GM12878 (cell line): ENCODE results near the gene AP1S3. TPM values are rescaled to one million over a fixed set of nuclear protein-coding genes. Genes with fewer than 3 reads are reported as not detected.

Source experiments
- ATAC-seq: fragments of 200-7000 bp; cut with Tn5 transposase; 3 replicates; pipeline ENCODE4 v1.9.1; 2020; ENCODE audit warnings: mild to moderate bottlenecking, moderate library complexity
- BruUV-seq: library from RNA; stranded (reverse); fragments of 400-500 nt; replicated peaks from 2 replicates; lab custom pipeline; 2021; lab: Mats Ljungman, UMichigan
- CTCF ChIA-PET: fragments of 300-600 bp; sonication (Branson Sonifier 250); formaldehyde crosslinking; extraction: SDS; loops from one replicate; lab custom pipeline; 2021; ENCODE audit warnings: inconsistent platforms; lab: Yijun Ruan, JAX
- POLR2A ChIA-PET: fragments of 350-600 bp; formaldehyde crosslinking; extraction: SDS; loops from one replicate; lab custom pipeline; 2021; ENCODE audit warnings: inconsistent platforms; lab: Charles Lee
- RAD21 ChIA-PET: fragments of 300-600 bp; sonication (Branson Sonifier 250); formaldehyde crosslinking; loops from one replicate; lab custom pipeline; 2023; ENCODE audit warnings: antibody characterized with exemption; ENCODE audit not compliant: unreplicated experiment; lab: Charles Lee
- SMC1A ChIA-PET: fragments of 300-600 bp; sonication (Branson Sonifier 250); formaldehyde crosslinking; loops from one replicate; lab custom pipeline; 2023; ENCODE audit not compliant: unreplicated experiment, uncharacterized antibody; lab: Charles Lee
- DNase-seq: peaks from one replicate; pipeline ENCODE4 v3.0.0-alpha.2; 2011; ENCODE audit warnings: low read depth, low spot score
- FAIRE-seq: peaks from 3 replicates; lab custom pipeline; 2011; peaks lifted over from hg19 to GRCh38; lab: Jason Lieb, UNC
- H2AFZ ChIP-seq: 2 replicates; pipeline ENCODE4 v1.6.0; 2011; ENCODE audit warnings: low read depth, low read length, control low read depth; ENCODE audit not compliant: control insufficient read depth
- H3K27ac ChIP-seq: 2 replicates; pipeline ENCODE4 v1.5.1; 2011; ENCODE audit warnings: control low read depth; ENCODE audit not compliant: control insufficient read depth, insufficient read depth
- H3K27me3 ChIP-seq, 2 experiments: replicated peaks in 1 of 2; 2 replicates each; pipeline versions ENCODE4 v1.6.0 to v1.6.1; 2011; ENCODE audit warnings: low read length in 1 of 2; ENCODE audit not compliant: control insufficient read depth in 2 of 2, insufficient read depth in 2 of 2
- H3K36me3 ChIP-seq, 2 experiments: 2 replicates each; pipeline ENCODE4 v1.5.1; 2011; ENCODE audit warnings: low read length in 1 of 2; ENCODE audit not compliant: control insufficient read depth in 2 of 2, insufficient read depth in 2 of 2
- H3K4me1 ChIP-seq: 2 replicates; pipeline ENCODE4 v1.6.1; 2011; ENCODE audit warnings: mild to moderate bottlenecking, low read length, moderate library complexity, mixed read lengths; ENCODE audit not compliant: control insufficient read depth, insufficient read depth
- H3K4me2 ChIP-seq: 2 replicates; pipeline ENCODE4 v1.6.0; 2011; ENCODE audit warnings: control low read depth; ENCODE audit not compliant: control insufficient read depth, insufficient read depth
- H3K4me3 ChIP-seq: fragments of 200-600 bp; sonication (generic); 2 replicates; pipeline ENCODE4 v1.5.1; 2016
- H3K79me2 ChIP-seq: 2 replicates; pipeline ENCODE4 v1.6.0; 2011; ENCODE audit warnings: low read length; ENCODE audit not compliant: control insufficient read depth, insufficient read depth
- H3K9ac ChIP-seq: 2 replicates; pipeline ENCODE4 v1.8.0; 2011; ENCODE audit warnings: low read length, control low read depth, mixed read lengths; ENCODE audit not compliant: control insufficient read depth, insufficient read depth
- H3K9me3 ChIP-seq: replicated peaks from 3 replicates; pipeline ENCODE4 v1.5.1; 2011; ENCODE audit warnings: mild to moderate bottlenecking, low read length; ENCODE audit not compliant: control insufficient read depth, insufficient read depth
- H4K20me1 ChIP-seq: 2 replicates; pipeline ENCODE4 v1.6.0; 2011; ENCODE audit not compliant: control insufficient read depth, insufficient read depth
- CREB1 ChIP-seq: IDR thresholded peaks from 2 replicates; pipeline ENCODE4 v1.6.1; 2012; ENCODE audit warnings: low read depth, mild to moderate bottlenecking, inconsistent platforms
- CREM ChIP-seq: IDR thresholded peaks from 2 replicates; pipeline ENCODE4 v1.6.1; 2014; ENCODE audit warnings: antibody characterized with exemption, low read depth
- EP300 ChIP-seq, 2 experiments: fragments of 150-350 bp in 1 of 2; IDR thresholded peaks; 2 replicates each; pipeline ENCODE4 v1.6.1; 2011 to 2012; ENCODE audit warnings: low read depth in 2 of 2, low read length in 2 of 2, borderline replicate concordance in 1 of 2, improper control_type of control experiment in 1 of 2, inconsistent platforms in 1 of 2; ENCODE audit not compliant: control insufficient read depth in 1 of 2
- JUNB ChIP-seq: IDR thresholded peaks from 2 replicates; pipeline ENCODE4 v1.6.1; 2016; ENCODE audit warnings: antibody characterized with exemption, mild to moderate bottlenecking
- KAT2A ChIP-seq: conservative IDR thresholded peaks from 2 replicates; pipeline ENCODE4 v1.6.1; 2011; ENCODE audit warnings: low read depth, low read length; ENCODE audit not compliant: control insufficient read depth
- MEF2A ChIP-seq: IDR thresholded peaks from 2 replicates; pipeline ENCODE4 v1.6.1; 2011; ENCODE audit warnings: low read depth, mild to moderate bottlenecking, low read length, moderate library complexity; ENCODE audit not compliant: insufficient read depth
- NFXL1 ChIP-seq: fragments of 450-650 bp; IDR thresholded peaks from 2 replicates; pipeline ENCODE4 v1.6.1; 2017; ENCODE audit warnings: antibody characterized with exemption, mild to moderate bottlenecking, borderline replicate concordance
- NR2C1 ChIP-seq: fragments of 450-650 bp; IDR thresholded peaks from 2 replicates; pipeline ENCODE4 v1.6.1; 2017; ENCODE audit warnings: antibody characterized with exemption, mild to moderate bottlenecking, moderate library complexity
- POLR2A ChIP-seq: IDR thresholded peaks from 2 replicates; pipeline ENCODE4 v1.6.1; 2011; ENCODE audit warnings: low read depth, mild to moderate bottlenecking, low read length
- POLR2AphosphoS5 ChIP-seq: IDR thresholded peaks from 2 replicates; pipeline ENCODE4 v1.6.1; 2011; ENCODE audit warnings: mild to moderate bottlenecking, low read length, inconsistent platforms
- SIN3A ChIP-seq: IDR thresholded peaks from 2 replicates; pipeline ENCODE4 v1.6.1; 2012; ENCODE audit warnings: low read depth, low read length, improper control_type of control experiment
- SREBF2 ChIP-seq: IDR thresholded peaks from 2 replicates; pipeline ENCODE4 v1.6.1; 2012; ENCODE audit warnings: mild to moderate bottlenecking, low read length
- ZNF217 ChIP-seq: fragments of 450-650 bp; IDR thresholded peaks from 2 replicates; pipeline ENCODE4 v1.6.1; 2017; ENCODE audit warnings: antibody characterized with exemption, mild to moderate bottlenecking
- ZNF622 ChIP-seq: fragments of 450-650 bp; IDR thresholded peaks from 2 replicates; pipeline ENCODE4 v1.6.1; 2017; ENCODE audit warnings: mild to moderate bottlenecking, inconsistent platforms
- ZSCAN29 ChIP-seq: fragments of 450-650 bp; IDR thresholded peaks from 2 replicates; pipeline ENCODE4 v1.6.1; 2017; ENCODE audit warnings: mild to moderate bottlenecking, moderate library complexity
- WGBS: methylation state at CpG from one replicate; pipeline ENCODE4 v1.1.6; 2016; ENCODE audit warnings: low lambda C conversion rate; ENCODE audit not compliant: insufficient replicate concordance, insufficient coverage; ENCODE audit errors: missing lambda C conversion rate; 5-methylcytosine and 5-hydroxymethylcytosine counted together
- in situ Hi-C: fragments of 300-500 bp; cut with MboI; formaldehyde crosslinking; loops from 9 replicates; pipeline ENCODE4 v1.14.3; 2018; ENCODE audit warnings: mixed read lengths
- intact Hi-C: fragments of 100-400 bp; cut with micrococcal nuclease; formaldehyde crosslinking; loops from one replicate; pipeline ENCODE4 v1.14.2; 2022; ENCODE audit not compliant: unreplicated experiment
- polyA plus RNA-seq, 11 experiments: library from polyadenylated mRNA; depleted of rRNA in 4 of 11; unstranded in 6 of 11; stranded (reverse) in 5 of 11; fragments of >200 nt; fragmentation: Nextera tagmentation in 4 of 11; fragmentation: Illumina TruSeq in 1 of 11; extraction: Ambion mirVana in 4 of 11; extraction: Trizol in 1 of 11; gene quantifications; 1 replicate in 1 of 11; 2 replicates in 10 of 11; pipeline versions ENCODE4 v1.2.1 to v1.2.3, GENCODE V29; 2011 to 2016; ENCODE audit warnings: inconsistent platforms in 2 of 11, missing spikeins in 2 of 11, low read depth in 1 of 11
- total RNA-seq, 4 experiments: library from RNA; depleted of rRNA in 3 of 4; stranded (reverse); fragments of >200 nt in 3 of 4; fragmentation: Illumina TruSeq in 1 of 4; extraction: Trizol in 1 of 4; gene quantifications; 2 replicates each; pipeline versions ENCODE4 v1.2.1 to v1.2.3, GENCODE V29; 2013 to 2021
- TF ChIP-seq, protein P1 (sequence below): IDR thresholded peaks from 2 replicates; pipeline ENCODE4 v1.6.1; 2012; ENCODE audit warnings: low read length, inconsistent platforms
- TF ChIP-seq, protein P2 (sequence below): fragments of 450-650 bp; IDR thresholded peaks from 2 replicates; pipeline ENCODE4 v1.6.1; 2018; ENCODE audit warnings: borderline replicate concordance, mild to moderate bottlenecking; ENCODE audit not compliant: partially characterized antibody
- TF ChIP-seq, protein P3 (sequence below): fragments of 450-650 bp; formaldehyde crosslinking; IDR thresholded peaks from 2 replicates; pipeline ENCODE4 v1.4.0; 2022; ENCODE audit warnings: mild to moderate bottlenecking, moderate library complexity

The AP1S3 gene
- total and polyA plus RNA-seq, 10 of the 15 experiments (the other 5 are each of a cell fraction or from before 2014, with no cell fraction given), result 2.6 to 14.3 (median 9.2) TPM

DNA sequence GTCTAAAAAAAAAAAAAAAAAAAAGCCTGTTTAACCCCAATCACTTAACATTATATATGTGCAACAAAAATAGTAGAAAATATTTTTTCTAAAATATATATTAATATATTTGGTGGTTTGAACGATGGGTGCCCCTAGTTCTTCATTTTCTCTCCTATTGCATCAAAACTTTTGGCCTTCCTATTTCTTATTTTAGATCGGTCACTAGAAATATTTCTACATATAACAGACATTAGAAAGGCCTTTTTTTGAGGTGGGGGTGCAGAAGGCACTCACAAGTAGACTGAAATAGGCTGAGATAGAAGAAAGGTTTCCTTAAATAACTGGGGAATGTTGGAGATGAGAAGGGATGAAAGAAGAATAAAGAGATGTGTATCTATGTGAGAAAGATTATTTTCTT, 49.3 kb upstream of the AP1S3 start (continued):
- no peak for TF ChIP-seq NR2C1

DNA sequence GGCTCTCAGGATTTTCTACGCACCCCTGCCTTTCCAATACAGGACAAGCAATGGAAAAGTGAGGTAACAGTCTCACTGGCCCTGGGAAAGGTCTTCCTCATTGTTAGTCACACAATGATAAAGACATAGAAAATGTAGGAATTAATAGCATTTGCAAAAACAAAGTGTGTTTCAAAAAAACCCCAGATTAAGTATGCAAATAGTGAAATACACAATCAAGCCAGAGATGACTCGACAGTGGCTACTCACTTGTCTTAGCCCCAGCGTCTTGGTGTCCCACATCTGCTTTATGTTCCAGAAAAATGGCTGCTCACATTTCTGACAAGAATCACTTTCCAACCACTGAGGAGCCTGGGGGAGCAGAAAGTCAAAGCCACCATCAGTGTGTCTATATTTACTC, 47.0 kb upstream of the AP1S3 start:
- H3K9me3 ChIP-seq, result no peaks in the 10 kb centered on the region
- ChIA-PET RAD21 (no interaction called here), POLR2A (no interaction called here), CTCF (no interaction called here), SMC1A (interaction anchor here (0.7 kb wide), 1 partner anchor 11 kb away, joined by 4 read pairs; no protein-coding TSS in a partner anchor)
- peaks cover 0 to 10% of the 10 kb centered on the region in 2 experiments; a peak in 2 of 4 replicates for H3K36me3 ChIP-seq
- peak overlapping the region; percentile 56; the same call in 1 of the 2 replicates for H3K27ac ChIP-seq
- DNase-seq, result peak; percentile 47
- in situ Hi-C loops (no loop called here), intact Hi-C loops (no loop called here)
- 14% methylated on average over 3 of the region's 3 CpGs for WGBS
- H3K4me3 ChIP-seq, result no peak overlapping the region
- BruUV-seq, result no TSS peak
- H4K20me1 ChIP-seq, result no peaks in the 10 kb centered on the region
- peak; percentile 18 for FAIRE-seq
- H3K9ac ChIP-seq, result no peak overlapping the region
- H2AFZ ChIP-seq, result no peak overlapping the region
- no peaks in the 10 kb centered on the region for H3K79me2 ChIP-seq
- H3K27me3 ChIP-seq, result no peaks in the 10 kb centered on the region
- peak overlapping the region; percentile 50 for H3K4me2 ChIP-seq
- ATAC-seq, result peak; percentile 87
- peaks cover 25% of the 10 kb centered on the region for H3K4me1 ChIP-seq
- TF ChIP-seq MEF2A (peak; percentile 79), EP300 (IDR thresholded peaks at IDR 0.05; ENCODE audit: borderline replicate concordance in 1 of 2, control insufficient read depth in 1 of 2, low read depth in 2 of 2, low read length in 2 of 2) (0 out of 4 replicates have a peak, but pooled peaks of 1 of the 2 experiments have one; percentile 18), ZSCAN29 (no peak), JUNB (peak; percentile 53), CREB1 (0 out of 2 replicates have a peak, but pooled peaks have one; percentile 27), KAT2A (no peak), NFXL1 (no peak), POLR2AphosphoS5 (no peak), SREBF2 (no peak), POLR2A (no peak), SIN3A (no peak), ZNF217 (no peak), ZNF622 (no peak), CREM (no peak; the same call in 1 of the 2 replicates)
- TF ChIP-seq, protein P1, sequence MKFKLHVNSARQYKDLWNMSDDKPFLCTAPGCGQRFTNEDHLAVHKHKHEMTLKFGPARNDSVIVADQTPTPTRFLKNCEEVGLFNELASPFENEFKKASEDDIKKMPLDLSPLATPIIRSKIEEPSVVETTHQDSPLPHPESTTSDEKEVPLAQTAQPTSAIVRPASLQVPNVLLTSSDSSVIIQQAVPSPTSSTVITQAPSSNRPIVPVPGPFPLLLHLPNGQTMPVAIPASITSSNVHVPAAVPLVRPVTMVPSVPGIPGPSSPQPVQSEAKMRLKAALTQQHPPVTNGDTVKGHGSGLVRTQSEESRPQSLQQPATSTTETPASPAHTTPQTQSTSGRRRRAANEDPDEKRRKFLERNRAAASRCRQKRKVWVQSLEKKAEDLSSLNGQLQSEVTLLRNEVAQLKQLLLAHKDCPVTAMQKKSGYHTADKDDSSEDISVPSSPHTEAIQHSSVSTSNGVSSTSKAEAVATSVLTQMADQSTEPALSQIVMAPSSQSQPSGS, result 0 out of 2 replicates have a peak, but pooled peaks have one; percentile 50
- TF ChIP-seq, protein P2, sequence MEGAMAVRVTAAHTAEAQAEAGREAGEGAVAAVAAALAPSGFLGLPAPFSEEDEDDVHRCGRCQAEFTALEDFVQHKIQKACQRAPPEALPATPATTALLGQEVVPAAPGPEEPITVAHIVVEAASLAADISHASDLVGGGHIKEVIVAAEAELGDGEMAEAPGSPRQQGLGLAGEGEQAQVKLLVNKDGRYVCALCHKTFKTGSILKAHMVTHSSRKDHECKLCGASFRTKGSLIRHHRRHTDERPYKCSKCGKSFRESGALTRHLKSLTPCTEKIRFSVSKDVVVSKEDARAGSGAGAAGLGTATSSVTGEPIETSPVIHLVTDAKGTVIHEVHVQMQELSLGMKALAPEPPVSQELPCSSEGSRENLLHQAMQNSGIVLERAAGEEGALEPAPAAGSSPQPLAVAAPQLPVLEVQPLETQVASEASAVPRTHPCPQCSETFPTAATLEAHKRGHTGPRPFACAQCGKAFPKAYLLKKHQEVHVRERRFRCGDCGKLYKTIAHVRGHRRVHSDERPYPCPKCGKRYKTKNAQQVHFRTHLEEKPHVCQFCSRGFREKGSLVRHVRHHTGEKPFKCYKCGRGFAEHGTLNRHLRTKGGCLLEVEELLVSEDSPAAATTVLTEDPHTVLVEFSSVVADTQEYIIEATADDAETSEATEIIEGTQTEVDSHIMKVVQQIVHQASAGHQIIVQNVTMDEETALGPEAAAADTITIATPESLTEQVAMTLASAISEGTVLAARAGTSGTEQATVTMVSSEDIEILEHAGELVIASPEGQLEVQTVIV, result no peak
- TF ChIP-seq, protein P3, sequence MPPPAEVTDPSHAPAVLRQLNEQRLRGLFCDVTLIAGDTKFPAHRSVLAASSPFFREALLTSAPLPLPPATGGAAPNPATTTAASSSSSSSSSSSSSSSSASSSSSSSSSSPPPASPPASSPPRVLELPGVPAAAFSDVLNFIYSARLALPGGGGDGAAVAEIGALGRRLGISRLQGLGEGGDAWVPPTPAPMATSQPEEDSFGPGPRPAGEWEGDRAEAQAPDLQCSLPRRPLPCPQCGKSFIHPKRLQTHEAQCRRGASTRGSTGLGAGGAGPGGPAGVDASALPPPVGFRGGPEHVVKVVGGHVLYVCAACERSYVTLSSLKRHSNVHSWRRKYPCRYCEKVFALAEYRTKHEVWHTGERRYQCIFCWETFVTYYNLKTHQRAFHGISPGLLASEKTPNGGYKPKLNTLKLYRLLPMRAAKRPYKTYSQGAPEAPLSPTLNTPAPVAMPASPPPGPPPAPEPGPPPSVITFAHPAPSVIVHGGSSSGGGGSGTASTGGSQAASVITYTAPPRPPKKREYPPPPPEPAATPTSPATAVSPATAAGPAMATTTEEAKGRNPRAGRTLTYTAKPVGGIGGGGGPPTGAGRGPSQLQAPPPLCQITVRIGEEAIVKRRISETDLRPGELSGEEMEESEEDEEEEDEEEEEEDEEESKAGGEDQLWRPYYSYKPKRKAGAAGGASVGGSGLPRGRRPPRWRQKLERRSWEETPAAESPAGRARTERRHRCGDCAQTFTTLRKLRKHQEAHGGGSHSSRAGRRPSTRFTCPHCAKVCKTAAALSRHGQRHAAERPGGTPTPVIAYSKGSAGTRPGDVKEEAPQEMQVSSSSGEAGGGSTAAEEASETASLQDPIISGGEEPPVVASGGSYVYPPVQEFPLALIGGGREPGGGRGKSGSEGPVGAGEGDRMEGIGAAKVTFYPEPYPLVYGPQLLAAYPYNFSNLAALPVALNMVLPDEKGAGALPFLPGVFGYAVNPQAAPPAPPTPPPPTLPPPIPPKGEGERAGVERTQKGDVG, result no peak
